HT-29 (cell line): ENCODE data around the gene DMGDH. TPM values are rescaled to one million over a fixed set of nuclear protein-coding genes. Genes with fewer than 3 reads are reported as not detected.
"Not testable (repeated sequence)": the region's sequence is repeated elsewhere in the genome, so short reads cannot be mapped to it uniquely, and the experiment has no call there.

Experiments used
- DNase-seq: peaks from one replicate; pipeline ENCODE4 v3.0.0-alpha.2; 2015; ENCODE audit warnings: low spot score
- total RNA-seq: library from RNA; depleted of rRNA; stranded (reverse); fragments of >200 nt; shearing (Covaris generic); gene quantifications from 2 replicates; pipeline ENCODE4 v1.2.3, GENCODE V29; 2014

Gene DMGDH
- total RNA-seq, 1 experiment from 2014 or later: not detected

GRCh38 chr5:79011869-79012268 is 57.6 kb downstream of the DMGDH start:
- DNase-seq: no peak

GRCh38 chr5:79011219-79011836 is 58.1 kb downstream of the DMGDH start:
- no peak for DNase-seq

- no peak for DNase-seq
These were observed 61.1 kb downstream of the DMGDH start for GRCh38 chr5:79008362-79008761.

GRCh38 chr5:79007872-79008271 is 61.6 kb downstream of the DMGDH start:
- DNase-seq: no peak

GRCh38 chr5:79005936-79006631 is 63.4 kb downstream of the DMGDH start:
- no peak for DNase-seq

- no peak for DNase-seq
These were observed 64.3 kb downstream of the DMGDH start for GRCh38 chr5:79005151-79005550.

- no peak for DNase-seq
These were observed 67.1 kb downstream of the DMGDH start for GRCh38 chr5:79002374-79002773.

GRCh38 chr5:79001471-79001870 is 68.0 kb downstream of the DMGDH start:
- DNase-seq: no peak

GRCh38 chr5:78997090-78997489 is 72.4 kb downstream of the DMGDH start:
- no peak for DNase-seq

GRCh38 chr5:78995521-78996007 is 73.9 kb downstream of the DMGDH start:
- DNase-seq: no peak

GRCh38 chr5:78993165-78993564 is 76.3 kb downstream of the DMGDH start:
- DNase-seq: no peak

GRCh38 chr5:78992146-78992545 is 77.3 kb downstream of the DMGDH start:
- DNase-seq: no peak

- no peak for DNase-seq
These were observed 80.4 kb downstream of the DMGDH start for GRCh38 chr5:78989080-78989479.

GRCh38 chr5:78985725-78986223 is 83.7 kb downstream of the DMGDH start:
- DNase-seq: peak; percentile 35

- peak; percentile 23 for DNase-seq
These were observed 84.3 kb downstream of the DMGDH start, which contains the start of gene ARSB for GRCh38 chr5:78985116-78985724. ARSB (minus strand) TSS chr5:78985310; CDS start chr5:78985248, 62 bp downstream.

GRCh38 chr5:78984439-78985115 is 84.9 kb downstream of the DMGDH start:
- DNase-seq: peak; percentile 80

GRCh38 chr5:78983601-78984438 is 85.7 kb downstream of the DMGDH start:
- peak; percentile 45 for DNase-seq

- DNase-seq: not testable (repeated sequence)
These were observed 86.3 kb downstream of the DMGDH start for GRCh38 chr5:78983194-78983593.

GRCh38 chr5:78979909-78980308 is 89.6 kb downstream of the DMGDH start:
- DNase-seq: no peak

- DNase-seq: no peak
These were observed 90.2 kb downstream of the DMGDH start for GRCh38 chr5:78979117-78979742.
